PFSK-1 (cell line): Measurements from ENCODE around the gene MCM5.

ENCODE experiments used
- FOXP2 ChIP-seq: optimal IDR thresholded peaks from 2 replicates; pipeline ENCODE3; 2011; ENCODE audit warnings: borderline replicate concordance, control low read depth, inconsistent platforms; ENCODE audit not compliant: insufficient read depth; ENCODE audit errors: extremely low read length, extremely low read depth
- POLR2AphosphoS5 ChIP-seq: IDR thresholded peaks from 2 replicates; pipeline ENCODE4 v1.6.1; 2012; ENCODE audit warnings: low read depth, mild to moderate bottlenecking, control low read depth, low read length, moderate library complexity
- SIN3A ChIP-seq: IDR thresholded peaks from 2 replicates; pipeline ENCODE4 v1.6.1; 2012; ENCODE audit warnings: mild to moderate bottlenecking, low read length, moderate library complexity, borderline replicate concordance; ENCODE audit not compliant: insufficient read depth
- TAF1 ChIP-seq: IDR thresholded peaks from 2 replicates; pipeline ENCODE4 v1.6.1; 2012; ENCODE audit warnings: low read length, control low read depth, borderline replicate concordance; ENCODE audit not compliant: insufficient read depth
- TF ChIP-seq, protein P1 (sequence below), 2 experiments: IDR thresholded peaks; 2 replicates each; pipeline versions ENCODE4 v1.6.1 to v1.8.0; 2011 to 2012; ENCODE audit warnings: low read depth in 2 of 2, low read length in 2 of 2, control low read depth in 1 of 2, inconsistent platforms in 1 of 2, mild to moderate bottlenecking in 1 of 2, moderate library complexity in 1 of 2; ENCODE audit not compliant: insufficient read depth in 1 of 2

The MCM5 gene

DNA sequence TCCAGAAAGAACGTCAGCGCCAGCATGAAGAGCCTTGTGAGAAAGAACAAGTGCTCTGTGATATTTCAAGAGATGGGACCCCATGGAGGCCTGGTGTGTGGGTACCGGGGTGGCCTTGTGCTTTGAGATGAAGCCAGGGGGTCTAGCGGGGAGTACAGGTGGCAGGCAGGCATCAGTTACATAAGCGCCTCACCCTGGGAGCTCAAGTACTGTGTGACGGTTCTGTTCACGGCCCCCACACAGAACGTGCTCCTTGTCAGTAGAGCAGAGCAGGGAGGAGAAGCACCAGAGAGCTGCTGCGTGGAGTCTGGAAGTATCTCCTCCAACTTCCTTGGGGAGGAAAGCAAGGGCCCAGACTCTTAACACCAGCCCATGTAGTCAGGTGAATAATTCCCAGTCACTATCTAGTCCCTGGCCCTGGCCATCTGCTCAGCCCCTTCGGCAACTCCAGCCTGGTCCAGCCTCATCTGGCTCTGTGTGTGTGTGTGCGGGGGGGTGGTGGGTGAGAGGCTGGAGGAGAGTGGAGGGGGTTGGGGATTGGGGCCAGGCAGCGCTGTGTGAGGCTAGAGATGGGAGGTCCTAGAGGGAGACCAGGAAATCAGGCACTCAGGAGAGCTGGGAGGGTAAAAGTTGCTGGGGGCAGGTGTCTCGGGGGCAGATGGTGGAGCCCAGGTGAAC, 32.4 kb downstream of the MCM5 start:
- no peak for TF ChIP-seq FOXP2
- TF ChIP-seq SIN3A = no peak
- TF ChIP-seq TAF1 = no peak
- TF ChIP-seq, protein P1, sequence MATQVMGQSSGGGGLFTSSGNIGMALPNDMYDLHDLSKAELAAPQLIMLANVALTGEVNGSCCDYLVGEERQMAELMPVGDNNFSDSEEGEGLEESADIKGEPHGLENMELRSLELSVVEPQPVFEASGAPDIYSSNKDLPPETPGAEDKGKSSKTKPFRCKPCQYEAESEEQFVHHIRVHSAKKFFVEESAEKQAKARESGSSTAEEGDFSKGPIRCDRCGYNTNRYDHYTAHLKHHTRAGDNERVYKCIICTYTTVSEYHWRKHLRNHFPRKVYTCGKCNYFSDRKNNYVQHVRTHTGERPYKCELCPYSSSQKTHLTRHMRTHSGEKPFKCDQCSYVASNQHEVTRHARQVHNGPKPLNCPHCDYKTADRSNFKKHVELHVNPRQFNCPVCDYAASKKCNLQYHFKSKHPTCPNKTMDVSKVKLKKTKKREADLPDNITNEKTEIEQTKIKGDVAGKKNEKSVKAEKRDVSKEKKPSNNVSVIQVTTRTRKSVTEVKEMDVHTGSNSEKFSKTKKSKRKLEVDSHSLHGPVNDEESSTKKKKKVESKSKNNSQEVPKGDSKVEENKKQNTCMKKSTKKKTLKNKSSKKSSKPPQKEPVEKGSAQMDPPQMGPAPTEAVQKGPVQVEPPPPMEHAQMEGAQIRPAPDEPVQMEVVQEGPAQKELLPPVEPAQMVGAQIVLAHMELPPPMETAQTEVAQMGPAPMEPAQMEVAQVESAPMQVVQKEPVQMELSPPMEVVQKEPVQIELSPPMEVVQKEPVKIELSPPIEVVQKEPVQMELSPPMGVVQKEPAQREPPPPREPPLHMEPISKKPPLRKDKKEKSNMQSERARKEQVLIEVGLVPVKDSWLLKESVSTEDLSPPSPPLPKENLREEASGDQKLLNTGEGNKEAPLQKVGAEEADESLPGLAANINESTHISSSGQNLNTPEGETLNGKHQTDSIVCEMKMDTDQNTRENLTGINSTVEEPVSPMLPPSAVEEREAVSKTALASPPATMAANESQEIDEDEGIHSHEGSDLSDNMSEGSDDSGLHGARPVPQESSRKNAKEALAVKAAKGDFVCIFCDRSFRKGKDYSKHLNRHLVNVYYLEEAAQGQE (IDR thresholded peaks at IDR 0.05; ENCODE audit: insufficient read depth in 1 of 2, low read depth in 2 of 2, low read length in 2 of 2) = no peak
- TF ChIP-seq POLR2AphosphoS5 = no peak

DNA sequence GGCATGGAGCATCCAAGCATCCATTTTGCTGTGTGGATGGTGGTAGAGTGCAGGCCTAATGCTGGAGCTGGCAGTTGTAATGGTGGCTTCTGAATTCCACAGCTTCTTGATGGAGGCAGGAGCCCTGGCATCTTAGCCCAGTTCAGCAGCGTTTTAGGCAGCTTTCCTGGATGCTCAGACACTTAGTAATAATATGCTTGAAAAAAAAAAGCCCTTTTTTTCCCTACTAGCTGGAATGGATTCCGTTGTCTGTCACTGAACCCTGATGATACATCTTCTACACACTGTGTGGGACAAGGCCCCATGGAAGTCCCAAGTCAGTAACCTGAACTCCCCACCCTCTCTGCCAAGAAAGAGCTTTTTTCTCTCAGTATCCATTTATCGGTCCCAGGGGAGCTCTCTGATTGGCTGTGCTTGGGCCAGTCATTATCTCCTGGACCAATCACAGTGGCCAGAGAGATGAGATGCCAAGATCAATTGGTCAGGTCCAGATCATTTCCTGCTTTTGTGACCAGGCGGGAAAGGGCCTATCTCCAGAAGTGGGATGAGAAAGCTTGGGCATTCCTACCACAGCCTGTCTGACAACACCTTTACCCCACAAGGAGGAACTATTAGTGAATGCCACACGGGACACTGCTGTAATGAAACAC, 34.2 kb downstream of the MCM5 start:
- no peak for TF ChIP-seq TAF1
- TF ChIP-seq POLR2AphosphoS5 = no peak
- TF ChIP-seq SIN3A = no peak

DNA sequence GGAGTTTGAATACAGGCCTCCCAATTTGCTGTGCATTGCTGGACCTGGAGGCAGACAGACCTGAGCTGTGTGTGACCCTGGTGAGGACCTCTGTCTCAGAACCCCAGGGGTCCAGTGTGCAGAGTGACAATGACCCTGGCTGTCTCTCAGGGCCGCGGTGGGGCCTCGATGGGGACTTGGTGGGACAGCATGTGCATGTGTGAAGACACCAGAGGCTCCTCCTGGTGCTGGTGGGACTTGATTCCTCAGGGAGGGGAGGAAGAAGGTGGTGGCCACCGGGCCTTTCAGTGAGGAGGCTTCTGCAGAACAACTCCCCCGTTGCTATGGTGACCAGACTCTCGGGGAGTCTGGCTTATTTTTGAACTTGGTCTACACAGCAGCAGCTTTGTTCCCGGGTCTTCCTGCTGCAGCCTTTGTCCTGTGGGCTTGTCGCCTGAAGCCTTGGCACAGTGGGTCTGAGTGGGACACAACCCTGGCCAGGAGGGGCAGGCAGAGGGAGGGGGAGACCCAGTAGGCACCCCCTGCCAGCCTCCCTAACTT, 35.3 kb downstream of the MCM5 start:
- no peak for TF ChIP-seq TAF1
- TF ChIP-seq POLR2AphosphoS5 = no peak
- no peak for TF ChIP-seq FOXP2
- TF ChIP-seq, protein P1 (IDR thresholded peaks at IDR 0.05; ENCODE audit: insufficient read depth in 1 of 2, low read depth in 2 of 2, low read length in 2 of 2) = no peak

DNA sequence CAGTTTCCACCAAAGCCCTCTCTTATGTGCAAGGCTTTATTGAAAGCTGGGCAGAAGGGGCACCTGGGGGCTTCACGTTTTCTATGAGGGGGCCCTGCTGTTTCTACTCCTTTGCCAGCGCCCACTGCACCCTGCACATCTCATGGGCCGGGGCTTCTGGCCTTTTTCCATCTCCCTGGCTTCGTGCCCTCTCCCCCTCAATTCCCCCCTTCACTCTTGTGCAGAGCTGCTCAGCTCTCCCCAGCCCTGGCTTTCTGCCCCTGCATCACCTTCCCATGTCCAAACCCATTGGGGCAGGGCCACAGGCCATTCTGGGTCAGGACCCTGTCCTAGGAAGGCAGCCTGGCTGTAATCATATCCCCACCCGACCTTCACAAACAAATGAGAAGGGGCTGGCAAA, 36.5 kb downstream of the MCM5 start:
- TF ChIP-seq FOXP2 (no peak), TAF1 (no peak), POLR2AphosphoS5 (no peak), SIN3A (no peak)
- TF ChIP-seq, protein P1 (IDR thresholded peaks at IDR 0.05; ENCODE audit: insufficient read depth in 1 of 2, low read depth in 2 of 2, low read length in 2 of 2) = no peak

DNA sequence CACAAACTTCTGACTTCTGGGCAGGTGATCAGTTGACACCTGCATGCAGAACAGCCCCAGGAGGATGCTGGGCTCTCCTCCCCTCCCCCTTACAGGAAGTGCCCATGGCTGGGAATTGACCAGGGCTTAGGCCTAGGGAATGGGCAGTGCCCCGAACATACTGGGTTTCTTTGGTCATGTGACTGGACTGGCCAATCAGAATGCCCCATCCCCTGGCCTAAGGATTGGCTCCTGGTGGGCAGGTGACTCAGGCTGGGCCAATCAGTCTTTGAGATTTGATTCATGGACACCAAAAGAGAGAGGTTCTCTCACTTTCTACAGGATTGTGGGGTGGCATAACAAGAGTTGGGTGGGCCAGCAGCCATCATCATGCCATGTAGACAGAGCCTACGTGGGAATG, 37.1 kb downstream of the MCM5 start:
- TF ChIP-seq POLR2AphosphoS5 (no peak), SIN3A (no peak), TAF1 (no peak), FOXP2 (no peak)
- TF ChIP-seq, protein P1 (IDR thresholded peaks at IDR 0.05; ENCODE audit: insufficient read depth in 1 of 2, low read depth in 2 of 2, low read length in 2 of 2) = no peak
